MM.1S (cell line): ENCODE results near the gene ATG4D.

Experiments used
- DNase-seq: peaks from one replicate; pipeline ENCODE4 v3.0.0-alpha.2; 2015
- H2AFZ ChIP-seq: fragments of 300-600 bp; sonication (generic); 2 replicates; pipeline ENCODE4 v1.6.0; 2016; ENCODE audit warnings: antibody characterized with exemption, low read length
- H3F3A ChIP-seq: fragments of 300-600 bp; sonication (generic); 2 replicates; pipeline ENCODE4 v1.6.1; 2016; ENCODE audit warnings: mild to moderate bottlenecking, antibody characterized with exemption, low read length, moderate library complexity, mixed read lengths; ENCODE audit not compliant: insufficient read depth
- H3K27ac ChIP-seq: fragments of 300-600 bp; sonication (generic); 2 replicates; pipeline ENCODE4 v1.5.1; 2016; ENCODE audit warnings: mild to moderate bottlenecking, low read length
- H3K27me3 ChIP-seq: fragments of 300-600 bp; sonication (generic); replicated peaks from 2 replicates; pipeline ENCODE4 v1.6.0; 2016; ENCODE audit warnings: low read length; ENCODE audit not compliant: insufficient read depth
- H3K36me3 ChIP-seq: fragments of 300-600 bp; sonication (generic); replicated peaks from 2 replicates; pipeline ENCODE4 v1.6.1; 2016; ENCODE audit warnings: mild to moderate bottlenecking, low read length, mixed read lengths; ENCODE audit not compliant: insufficient read depth
- H3K4me1 ChIP-seq: fragments of 300-600 bp; sonication (generic); 2 replicates; pipeline ENCODE4 v1.6.1; 2016; ENCODE audit warnings: low read length, mixed read lengths
- H3K4me2 ChIP-seq: fragments of 300-600 bp; sonication (generic); 2 replicates; pipeline ENCODE4 v1.6.0; 2016; ENCODE audit warnings: low read depth, low read length
- H3K4me3 ChIP-seq: fragments of 300-600 bp; sonication (generic); 2 replicates; pipeline ENCODE4 v1.5.1; 2016; ENCODE audit warnings: low read length, mixed read lengths
- H3K79me2 ChIP-seq: fragments of 300-600 bp; sonication (generic); 2 replicates; pipeline ENCODE4 v1.6.1; 2016; ENCODE audit warnings: mixed run types, low read length, mixed read lengths
- H3K9ac ChIP-seq: fragments of 300-600 bp; sonication (generic); 2 replicates; pipeline ENCODE4 v1.6.1; 2016; ENCODE audit warnings: low read length, mixed read lengths
- H3K9me2 ChIP-seq: fragments of 300-600 bp; sonication (generic); replicated peaks from 2 replicates; pipeline ENCODE4 v1.6.1; 2016; ENCODE audit warnings: mild to moderate bottlenecking, low read length, mixed read lengths; ENCODE audit not compliant: insufficient read depth
- H3K9me3 ChIP-seq: fragments of 300-600 bp; sonication (generic); replicated peaks from 2 replicates; pipeline ENCODE4 v1.6.1; 2016; ENCODE audit warnings: mild to moderate bottlenecking, low read length, mixed read lengths; ENCODE audit not compliant: insufficient read depth
- H4K20me1 ChIP-seq: fragments of 300-600 bp; sonication (generic); 2 replicates; pipeline ENCODE4 v1.6.1; 2016; ENCODE audit warnings: mild to moderate bottlenecking, low read length, moderate library complexity, mixed read lengths; ENCODE audit not compliant: insufficient read depth
- EZH2 ChIP-seq: fragments of 300-600 bp; sonication (generic); optimal IDR thresholded peaks from 2 replicates; pipeline ENCODE3; 2017; ENCODE audit warnings: low read depth, mild to moderate bottlenecking, antibody characterized with exemption, low read length, mixed read lengths
- EZH2phosphoT487 ChIP-seq: fragments of 300-600 bp; sonication (generic); IDR thresholded peaks from 2 replicates; pipeline ENCODE4 v1.6.1; 2018; ENCODE audit warnings: antibody characterized with exemption, low read length
- TF ChIP-seq, protein P1 (sequence below): fragments of 300-600 bp; sonication (generic); IDR thresholded peaks from 2 replicates; pipeline ENCODE4 v1.5.1; 2016; ENCODE audit warnings: antibody characterized with exemption, low read length, mixed read lengths

ATG4D gene

DNA sequence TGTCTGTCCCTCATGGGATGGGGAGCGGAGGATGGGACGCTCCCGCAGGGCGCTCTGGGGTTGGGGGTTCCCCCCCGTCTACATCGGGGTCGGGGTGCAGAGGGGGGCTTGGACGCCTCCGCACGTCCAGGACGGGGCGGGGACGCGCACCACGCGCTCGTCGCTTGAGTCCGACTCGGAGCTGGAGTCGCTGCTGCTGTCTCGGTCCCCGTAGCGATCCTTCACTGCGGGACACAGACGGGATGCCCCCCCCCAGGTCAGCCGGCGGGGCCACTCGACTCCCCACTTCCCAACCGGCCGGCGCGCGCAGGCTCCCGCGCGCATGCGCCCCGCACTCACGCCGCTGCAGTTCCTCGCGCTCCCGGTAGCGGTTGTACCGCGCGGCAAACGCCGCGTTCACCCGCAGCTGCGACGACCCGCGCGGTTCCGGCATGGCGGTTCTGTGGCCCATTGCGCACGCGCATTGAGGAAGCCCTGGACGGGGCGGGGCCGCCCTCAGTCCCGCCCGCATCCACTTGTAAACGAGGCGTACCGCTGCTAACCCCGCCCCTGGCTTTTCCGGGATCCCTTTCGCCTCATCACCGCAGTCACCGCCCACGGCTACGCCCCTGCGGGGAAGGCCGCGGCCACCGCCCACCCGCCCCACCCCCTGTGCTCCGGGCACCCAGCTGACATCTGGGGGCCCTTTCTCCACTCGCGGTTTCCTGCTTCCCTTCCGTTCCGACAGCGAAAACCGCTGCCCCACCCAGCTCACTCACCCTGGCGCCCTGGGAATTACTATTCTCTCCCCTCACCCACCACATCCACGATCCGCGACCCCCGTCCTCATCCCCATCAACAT, 22.1 kb downstream of the ATG4D start, which contains the start of gene KRI1:
KRI1 (minus strand) TSS at position 444 of the 841 bp plus-strand sequence; CDS start at position 433, 11 bp downstream.
- no peaks in the 10 kb centered on the region for H3K9me3 ChIP-seq
- TF ChIP-seq, protein P1, sequence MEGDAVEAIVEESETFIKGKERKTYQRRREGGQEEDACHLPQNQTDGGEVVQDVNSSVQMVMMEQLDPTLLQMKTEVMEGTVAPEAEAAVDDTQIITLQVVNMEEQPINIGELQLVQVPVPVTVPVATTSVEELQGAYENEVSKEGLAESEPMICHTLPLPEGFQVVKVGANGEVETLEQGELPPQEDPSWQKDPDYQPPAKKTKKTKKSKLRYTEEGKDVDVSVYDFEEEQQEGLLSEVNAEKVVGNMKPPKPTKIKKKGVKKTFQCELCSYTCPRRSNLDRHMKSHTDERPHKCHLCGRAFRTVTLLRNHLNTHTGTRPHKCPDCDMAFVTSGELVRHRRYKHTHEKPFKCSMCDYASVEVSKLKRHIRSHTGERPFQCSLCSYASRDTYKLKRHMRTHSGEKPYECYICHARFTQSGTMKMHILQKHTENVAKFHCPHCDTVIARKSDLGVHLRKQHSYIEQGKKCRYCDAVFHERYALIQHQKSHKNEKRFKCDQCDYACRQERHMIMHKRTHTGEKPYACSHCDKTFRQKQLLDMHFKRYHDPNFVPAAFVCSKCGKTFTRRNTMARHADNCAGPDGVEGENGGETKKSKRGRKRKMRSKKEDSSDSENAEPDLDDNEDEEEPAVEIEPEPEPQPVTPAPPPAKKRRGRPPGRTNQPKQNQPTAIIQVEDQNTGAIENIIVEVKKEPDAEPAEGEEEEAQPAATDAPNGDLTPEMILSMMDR: no peak
- TF ChIP-seq EZH2phosphoT487 (no peak), EZH2 (no peak)
- peak within 1 kb of the TSS; percentile 67; the same call in 1 of the 2 replicates for H3K27ac ChIP-seq
- DNase-seq: peak; percentile 98
- peak within 1 kb of the TSS; percentile 93 for H3K4me2 ChIP-seq
- peaks cover 27% of the 10 kb centered on the region for H3K4me1 ChIP-seq
- H3K9me2 ChIP-seq: no peaks in the 10 kb centered on the region
- H2AFZ ChIP-seq: peak within 1 kb of the TSS; percentile 84
- peak within 1 kb of the TSS; percentile 92 for H3K9ac ChIP-seq
- H3K36me3 ChIP-seq: no peaks in the 10 kb centered on the region
- no peaks in the 10 kb centered on the region for H3K27me3 ChIP-seq
- H3F3A ChIP-seq: peaks cover 20% of the 10 kb centered on the region
- peaks cover 28% of the 10 kb centered on the region for H3K79me2 ChIP-seq
- H4K20me1 ChIP-seq: 0 out of 2 replicates have a peak, but pooled peaks cover 5% of the 10 kb centered on the region
- H3K4me3 ChIP-seq: peak within 1 kb of the TSS; percentile 95

- H3K79me2 ChIP-seq: peaks cover 28% of the 10 kb centered on the region
- TF ChIP-seq EZH2 (no peak), EZH2phosphoT487 (no peak)
- TF ChIP-seq, protein P1: no peak
- peaks cover 27% of the 10 kb centered on the region for H3K4me1 ChIP-seq
- no peaks in the 10 kb centered on the region for H3K9me3 ChIP-seq
- peak overlapping the region; percentile 44; the same call in 1 of the 2 replicates for H3K4me3 ChIP-seq
- H3K27me3 ChIP-seq: no peaks in the 10 kb centered on the region
- peak overlapping the region; percentile 75 for H3K4me2 ChIP-seq
- no peaks in the 10 kb centered on the region for H3K36me3 ChIP-seq
- peaks cover 20% of the 10 kb centered on the region for H3F3A ChIP-seq
- no peak overlapping the region for H3K9ac ChIP-seq
- DNase-seq: no peak
- H3K9me2 ChIP-seq: no peaks in the 10 kb centered on the region
- 0 out of 2 replicates have a peak, but pooled peaks cover 5% of the 10 kb centered on the region for H4K20me1 ChIP-seq
- H3K27ac ChIP-seq: peak overlapping the region; percentile 55; the same call in 1 of the 2 replicates
- no peak overlapping the region for H2AFZ ChIP-seq
Observed at GRCh38 chr19:10566408-10566657, 22.6 kb downstream of the ATG4D start.

DNA sequence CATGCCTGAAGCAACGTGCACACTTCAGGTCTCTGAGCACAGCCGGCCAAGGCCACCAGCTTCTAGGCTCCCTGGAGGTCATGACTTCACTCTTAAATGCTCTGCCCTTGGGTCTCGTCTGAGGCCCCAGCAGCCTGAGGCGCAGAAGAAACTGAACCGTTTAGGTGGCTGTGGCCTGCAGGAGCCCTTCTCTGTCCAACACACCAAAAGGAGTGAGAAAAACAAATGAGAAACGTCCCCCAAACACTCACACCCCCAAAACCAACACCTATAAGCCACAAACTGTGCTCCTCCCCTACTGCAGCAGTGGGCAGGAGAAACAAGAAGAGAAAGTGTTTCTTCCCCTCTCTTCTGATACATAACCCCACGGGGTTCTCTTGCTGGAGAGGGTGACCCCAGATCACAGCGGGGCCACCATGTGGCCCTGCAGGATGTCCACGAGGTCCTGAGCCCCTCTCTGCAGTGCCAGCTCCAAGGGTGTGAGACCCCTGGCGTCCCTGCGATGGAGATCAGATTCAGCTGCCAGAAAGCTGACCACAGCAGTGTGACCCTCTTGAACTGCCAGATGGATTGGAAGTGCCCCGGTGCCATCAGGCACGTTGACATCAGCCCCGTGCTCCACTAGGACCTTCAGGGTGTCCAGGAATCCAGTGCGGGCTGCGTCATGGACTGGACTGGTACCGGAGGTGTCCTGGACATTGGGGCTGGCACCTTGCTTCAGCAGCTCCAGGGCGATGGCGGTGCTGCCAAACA, 23.1 kb downstream of the ATG4D start:
- Histone ChIP-seq H3K4me2 (peak overlapping the region; percentile 75), H3K79me2 (peaks cover 28% of the 10 kb centered on the region), H2AFZ (no peak overlapping the region), H3K9me2 (no peaks in the 10 kb centered on the region), H3K36me3 (no peaks in the 10 kb centered on the region), H4K20me1 (0 out of 2 replicates have a peak, but pooled peaks cover 5% of the 10 kb centered on the region), H3K9ac (no peak overlapping the region), H3K4me1 (peaks cover 27% of the 10 kb centered on the region), H3K4me3 (peak overlapping the region; percentile 44; the same call in 1 of the 2 replicates), H3K27me3 (no peaks in the 10 kb centered on the region), H3F3A (peaks cover 20% of the 10 kb centered on the region), H3K9me3 (no peaks in the 10 kb centered on the region), H3K27ac (peak overlapping the region; percentile 55; the same call in 1 of the 2 replicates)
- TF ChIP-seq EZH2 (no peak), EZH2phosphoT487 (no peak)
- TF ChIP-seq, protein P1: no peak
- peak; percentile 22 for DNase-seq
